Lung microvascular endothelial cell (primary cell): ENCODE measurements around the gene PERM1. TPM values are rescaled to one million over a fixed set of nuclear protein-coding genes. Genes with fewer than 3 reads are reported as not detected.

Experiments
- DNase-seq, 2 donors: peaks; one replicate each; pipeline versions ENCODE4 v3.0.0 to v3.0.0-alpha.2; 2010; ENCODE audit warnings: low read depth in 2 of 2
- total RNA-seq: library from RNA; depleted of rRNA; stranded (reverse); fragments of >200 nt; gene quantifications from 2 replicates; pipeline ENCODE4 v1.2.1, GENCODE V29; 2014

PERM1 gene
- total RNA-seq, 1 donor from 2014 or later, result not detected

- no peak for DNase-seq
These were observed 45.3 kb downstream of the PERM1 start for GRCh38 chr1:936348-937264.

- peak in 1 of 2 donors; percentile 28 for DNase-seq
These were observed 46.1 kb downstream of the PERM1 start for GRCh38 chr1:935751-936231.

- no peak for DNase-seq
These were observed 46.7 kb downstream of the PERM1 start for GRCh38 chr1:934991-935750.

GRCh38 chr1:933603-933940, 48.3 kb downstream of the PERM1 start:
- no peak for DNase-seq

- DNase-seq, result no peak
These were observed 48.9 kb downstream of the PERM1 start for GRCh38 chr1:932776-933602.

GRCh38 chr1:932173-932510, 49.8 kb downstream of the PERM1 start:
- DNase-seq, result no peak

GRCh38 chr1:931380-932172, 50.3 kb downstream of the PERM1 start:
- no peak for DNase-seq

- no peak for DNase-seq
These were observed 51.2 kb downstream of the PERM1 start for GRCh38 chr1:930633-931138.

GRCh38 chr1:929712-930632, 51.9 kb downstream of the PERM1 start:
- no peak for DNase-seq

GRCh38 chr1:928825-929661, 52.9 kb downstream of the PERM1 start:
- no peak for DNase-seq

GRCh38 chr1:927748-928147, 54.1 kb downstream of the PERM1 start:
- DNase-seq, result no peak

GRCh38 chr1:927234-927633, 54.7 kb downstream of the PERM1 start:
- no peak for DNase-seq

GRCh38 chr1:925561-926421, 56.1 kb downstream of the PERM1 start:
- DNase-seq, result no peak

Other genes starting within 250 kb of the PERM1 start
- gene SAMD11, start 58.2 kb downstream of the PERM1 start, total RNA-seq, result not detected in 2 replicates
- gene NOC2L, start 22.8 kb downstream of the PERM1 start, total RNA-seq, result 51.4 and 58.3 TPM in 2 replicates
- 2.2 and 3.6 TPM in 2 replicates for gene KLHL17, start 21.5 kb downstream of the PERM1 start, total RNA-seq
- gene PLEKHN1, start 15.6 kb downstream of the PERM1 start, total RNA-seq, result under 0.01 and 0.22 TPM in 2 replicates
- 23.3 and 24.8 TPM in 2 replicates for gene HES4, start 18.0 kb upstream of the PERM1 start, total RNA-seq
- gene ISG15, start 31.4 kb upstream of the PERM1 start, total RNA-seq, result 109 TPM in 2 replicates
- 35.7 and 53.8 TPM in 2 replicates for gene AGRN, start 38.0 kb upstream of the PERM1 start, total RNA-seq
- not detected in 2 replicates for gene RNF223, start 92.2 kb upstream of the PERM1 start, total RNA-seq
- gene C1orf159, start 134.0 kb upstream of the PERM1 start, total RNA-seq, result 4.8 and 5.2 TPM in 2 replicates
- gene TTLL10, start 191.8 kb upstream of the PERM1 start, total RNA-seq, result not detected in 2 replicates
- 0.22 and 0.60 TPM in 2 replicates for gene TNFRSF18, start 224.5 kb upstream of the PERM1 start, total RNA-seq
- 1.5 and 4.2 TPM in 2 replicates for gene TNFRSF4, start 232.1 kb upstream of the PERM1 start, total RNA-seq
- 59.3 and 93.5 TPM in 2 replicates for gene SDF4, start 249.9 kb upstream of the PERM1 start, total RNA-seq